ENCODE data around the gene SYTL2.

- TF ChIP-seq CTCF (IDR thresholded peaks at IDR 0.05) (no peak), POLR2A (IDR thresholded peaks at IDR 0.05) (no peak), POLR2AphosphoS5 (IDR thresholded peaks at IDR 0.05) (no peak), EP300 (IDR thresholded peaks at IDR 0.05) (no peak)
These were observed 98.0 kb downstream of the SYTL2 start for GRCh38 chr11:85712953-85713352.

Data from stomach (tissue), 4 donors.